ENCODE results near the gene SRPRB.

Gene SRPRB

GRCh38 chr3:133805702-133806475 is at the start of gene SRPRB:
Gene SRPRB (plus strand): TSS chr3:133805815. CDS start chr3:133805849, 34 bp downstream.
- DNase-seq (ENCODE audit: extremely low spot score): peak; percentile 97
- POLR2A ChIA-PET: no interaction called here
- TF ChIP-seq NFRKB (IDR thresholded peaks at IDR 0.05): no peak
- peak; percentile 83 for TF ChIP-seq L3MBTL2 (conservative IDR thresholded peaks at IDR 0.05)
- CTCF ChIA-PET: interaction anchor here (0.7 kb wide), 1 partner anchor 11 kb away, joined by 10 read pairs; no protein-coding TSS in a partner anchor

- no peak for DNase-seq (ENCODE audit: extremely low spot score)
- POLR2A ChIA-PET: no interaction called here
- CTCF ChIA-PET: no interaction called here
- TF ChIP-seq L3MBTL2 (conservative IDR thresholded peaks at IDR 0.05) (no peak), SUZ12 (IDR thresholded peaks at IDR 0.05) (no peak), LEF1 (IDR thresholded peaks at IDR 0.05; ENCODE audit: borderline replicate concordance) (no peak), SP1 (IDR thresholded peaks at IDR 0.05) (no peak), CTBP1 (IDR thresholded peaks at IDR 0.05; ENCODE audit: borderline replicate concordance) (no peak), PKNOX1 (IDR thresholded peaks at IDR 0.05) (no peak), BHLHE40 (IDR thresholded peaks at IDR 0.05; ENCODE audit: borderline replicate concordance) (no peak), NFRKB (IDR thresholded peaks at IDR 0.05) (no peak), FOXM1 (IDR thresholded peaks at IDR 0.05; ENCODE audit: borderline replicate concordance) (no peak), TARDBP (IDR thresholded peaks at IDR 0.05) (no peak), ZNF384 (IDR thresholded peaks at IDR 0.05) (no peak), ELF4 (IDR thresholded peaks at IDR 0.05) (no peak), FOXA1 (IDR thresholded peaks at IDR 0.05) (no peak), HDGF (IDR thresholded peaks at IDR 0.05; ENCODE audit: borderline replicate concordance) (no peak), ARNT (IDR thresholded peaks at IDR 0.05) (no peak), FOXK2 (IDR thresholded peaks at IDR 0.05) (no peak)
These were observed 48.6 kb upstream of the SRPRB start for GRCh38 chr3:133756716-133757694.

GRCh38 chr3:133757701-133758567 is 47.7 kb upstream of the SRPRB start:
- ChIA-PET CTCF (no interaction called here), POLR2A (no interaction called here)
- no peak for DNase-seq (ENCODE audit: extremely low spot score)
- TF ChIP-seq NFRKB (IDR thresholded peaks at IDR 0.05): no peak
- no peak for TF ChIP-seq FOXM1 (IDR thresholded peaks at IDR 0.05; ENCODE audit: borderline replicate concordance)
- no peak for TF ChIP-seq SP1 (IDR thresholded peaks at IDR 0.05)

- ChIA-PET POLR2A (no interaction called here), CTCF (no interaction called here)
- TF ChIP-seq LEF1 (IDR thresholded peaks at IDR 0.05; ENCODE audit: borderline replicate concordance) (no peak), TARDBP (IDR thresholded peaks at IDR 0.05) (no peak), FOXM1 (IDR thresholded peaks at IDR 0.05; ENCODE audit: borderline replicate concordance) (no peak), FOXA1 (IDR thresholded peaks at IDR 0.05) (no peak), ZNF384 (IDR thresholded peaks at IDR 0.05) (no peak), SUZ12 (IDR thresholded peaks at IDR 0.05) (no peak), ARNT (IDR thresholded peaks at IDR 0.05) (no peak), SP1 (IDR thresholded peaks at IDR 0.05) (no peak)
- no peak for DNase-seq (ENCODE audit: extremely low spot score)
These were observed 47.1 kb upstream of the SRPRB start for GRCh38 chr3:133758568-133758928.

- TF ChIP-seq ARNT (IDR thresholded peaks at IDR 0.05) (no peak), ELF4 (IDR thresholded peaks at IDR 0.05) (no peak), SP1 (IDR thresholded peaks at IDR 0.05) (no peak), BHLHE40 (IDR thresholded peaks at IDR 0.05; ENCODE audit: borderline replicate concordance) (no peak), HDGF (IDR thresholded peaks at IDR 0.05; ENCODE audit: borderline replicate concordance) (no peak), PKNOX1 (IDR thresholded peaks at IDR 0.05) (no peak), ZNF384 (IDR thresholded peaks at IDR 0.05) (no peak), FOXK2 (IDR thresholded peaks at IDR 0.05) (no peak), FOXA1 (IDR thresholded peaks at IDR 0.05) (no peak), LEF1 (IDR thresholded peaks at IDR 0.05; ENCODE audit: borderline replicate concordance) (no peak)
- no peak for DNase-seq (ENCODE audit: extremely low spot score)
- POLR2A ChIA-PET: no interaction called here
- CTCF ChIA-PET: no interaction called here
These were observed 46.5 kb upstream of the SRPRB start for GRCh38 chr3:133758964-133759739.
